H9 (cell line): ENCODE measurements around the gene FXYD6. TPM values are rescaled to one million over a fixed set of nuclear protein-coding genes. Genes with fewer than 3 reads are reported as not detected.
A peak's percentile ranks its signal among the peaks of the same experiment; 100 is the strongest.
"Not testable (repeated sequence)": the region's sequence is repeated elsewhere in the genome, so short reads cannot be mapped to it uniquely, and the experiment has no call there.

Experiments used
- DNase-seq: peaks from one replicate; pipeline ENCODE4 v3.0.0-alpha.2; 2017
- H2AFZ ChIP-seq: one replicate; pipeline ENCODE4 v1.6.1; 2013; ENCODE audit warnings: mild to moderate bottlenecking, low read length, control low read depth, moderate library complexity
- H2AK5ac ChIP-seq: 2 replicates; pipeline ENCODE4 v1.6.1; 2013; ENCODE audit warnings: low read length, control low read depth, mixed read lengths; ENCODE audit not compliant: insufficient read length
- H2BK120ac ChIP-seq: one replicate; pipeline ENCODE4 v1.6.1; 2013; ENCODE audit warnings: low read depth, mild to moderate bottlenecking, low read length, control low read depth, inconsistent platforms; ENCODE audit not compliant: poor library complexity, severe bottlenecking
- H2BK12ac ChIP-seq: 2 replicates; pipeline ENCODE4 v1.6.1; 2013; ENCODE audit warnings: low read length, control low read depth, mixed read lengths, low read depth; ENCODE audit not compliant: insufficient read length
- H2BK15ac ChIP-seq: 2 replicates; pipeline ENCODE4 v1.6.1; 2013; ENCODE audit warnings: low read depth, low read length, control low read depth
- H2BK20ac ChIP-seq: one replicate; pipeline ENCODE4 v1.6.1; 2013; ENCODE audit warnings: low read depth, mild to moderate bottlenecking, low read length, control low read depth, inconsistent platforms; ENCODE audit not compliant: poor library complexity, severe bottlenecking
- H2BK5ac ChIP-seq: 2 replicates; pipeline ENCODE4 v1.6.1; 2013; ENCODE audit warnings: low read length, control low read depth, mixed read lengths; ENCODE audit not compliant: insufficient read length
- H3K14ac ChIP-seq: 2 replicates; pipeline ENCODE4 v1.6.1; 2013; ENCODE audit warnings: low read length, control low read depth; ENCODE audit not compliant: insufficient read depth
- H3K18ac ChIP-seq: 2 replicates; pipeline ENCODE4 v1.6.1; 2013; ENCODE audit warnings: low read depth, mild to moderate bottlenecking, mixed read lengths, low read length, control low read depth; ENCODE audit not compliant: insufficient read length
- H3K23ac ChIP-seq: 2 replicates; pipeline ENCODE4 v1.6.1; 2013; ENCODE audit warnings: low read length, control low read depth, mixed read lengths, low read depth; ENCODE audit not compliant: insufficient read length
- H3K23me2 ChIP-seq: 2 replicates; pipeline ENCODE4 v1.6.1; 2013; ENCODE audit warnings: low read depth, mild to moderate bottlenecking, mixed read lengths, low read length, control low read depth; ENCODE audit not compliant: insufficient read length, poor library complexity, severe bottlenecking
- H3K27ac ChIP-seq: 2 replicates; pipeline ENCODE4 v1.5.1; 2013; ENCODE audit warnings: low read length, control low read depth, mixed read lengths, low read depth; ENCODE audit not compliant: insufficient read length
- H3K27me3 ChIP-seq: 2 replicates; pipeline ENCODE4 v1.6.1; 2013; ENCODE audit warnings: low read length, control low read depth, inconsistent platforms; ENCODE audit not compliant: insufficient read depth
- H3K4ac ChIP-seq: 2 replicates; pipeline ENCODE4 v1.6.1; 2013; ENCODE audit warnings: low read depth, mild to moderate bottlenecking, control low read depth, inconsistent platforms, low read length, moderate library complexity
- H3K4me1 ChIP-seq: 2 replicates; pipeline ENCODE4 v1.6.1; 2013; ENCODE audit warnings: low read length, control low read depth, inconsistent platforms; ENCODE audit not compliant: insufficient read depth
- H3K4me2 ChIP-seq: 2 replicates; pipeline ENCODE4 v1.6.1; 2013; ENCODE audit warnings: low read length, control low read depth, mixed read lengths; ENCODE audit not compliant: insufficient read length, insufficient read depth
- H3K56ac ChIP-seq: 2 replicates; pipeline ENCODE4 v1.6.1; 2013; ENCODE audit warnings: low read depth, mild to moderate bottlenecking, mixed read lengths, low read length, control low read depth; ENCODE audit not compliant: insufficient read length
- H3K79me1 ChIP-seq: 2 replicates; pipeline ENCODE4 v1.6.1; 2013; ENCODE audit warnings: low read depth, mild to moderate bottlenecking, moderate library complexity, low read length, control low read depth, inconsistent platforms; ENCODE audit not compliant: insufficient read depth, poor library complexity, severe bottlenecking
- H3K79me2 ChIP-seq: 2 replicates; pipeline ENCODE4 v1.6.1; 2013; ENCODE audit warnings: low read length, control low read depth, inconsistent platforms; ENCODE audit not compliant: insufficient read depth
- H3K9ac ChIP-seq: 2 replicates; pipeline ENCODE4 v1.6.1; 2013; ENCODE audit warnings: low read length, control low read depth, mixed read lengths; ENCODE audit not compliant: insufficient read length; ENCODE audit errors: extremely low read depth
- H3K9me3 ChIP-seq: one replicate; pipeline ENCODE4 v1.6.1; 2013; ENCODE audit warnings: low read depth, low read length, inconsistent platforms; ENCODE audit not compliant: control insufficient read depth
- H3T11ph ChIP-seq: one replicate; pipeline ENCODE4 v1.6.1; 2013; ENCODE audit warnings: mild to moderate bottlenecking, low read length, control low read depth, inconsistent platforms
- H4K20me1 ChIP-seq: one replicate; pipeline ENCODE4 v1.6.1; 2013; ENCODE audit not compliant: control insufficient read depth, insufficient read length, insufficient read depth
- H4K5ac ChIP-seq: 2 replicates; pipeline ENCODE4 v1.6.1; 2013; ENCODE audit warnings: low read depth, mild to moderate bottlenecking, mixed read lengths, low read length, control low read depth; ENCODE audit not compliant: insufficient read length
- H4K8ac ChIP-seq: replicated peaks from 2 replicates; pipeline ENCODE4 v1.6.1; 2013; ENCODE audit warnings: low read length, control low read depth, mixed read lengths, low read depth; ENCODE audit not compliant: insufficient read length
- H4K91ac ChIP-seq: 2 replicates; pipeline ENCODE4 v1.6.1; 2013; ENCODE audit warnings: low read depth, mild to moderate bottlenecking, moderate library complexity, mixed read lengths, low read length, control low read depth; ENCODE audit not compliant: insufficient read length
- H3K27ac Mint-ChIP-seq, 3 experiments: 2 replicates in 2 of 3; 3 replicates in 1 of 3; pipeline ENCODE4 v1.8.0; 2020 to 2021; ENCODE audit warnings: mixed read lengths in 3 of 3, mild to moderate bottlenecking in 1 of 3, moderate library complexity in 1 of 3
- H3K27me3 Mint-ChIP-seq: 2 replicates; pipeline ENCODE4 v1.8.0; 2021; ENCODE audit warnings: low read depth, mild to moderate bottlenecking, moderate library complexity, mixed read lengths
- H3K36me3 Mint-ChIP-seq, 3 experiments: 2 replicates in 2 of 3; 3 replicates in 1 of 3; pipeline ENCODE4 v1.8.0; 2020 to 2021; ENCODE audit warnings: low read depth in 3 of 3, mixed read lengths in 3 of 3; ENCODE audit not compliant: insufficient read depth in 1 of 3
- H3K4me1 Mint-ChIP-seq, 2 experiments: 2 replicates each; pipeline ENCODE4 v1.8.0; 2020; ENCODE audit warnings: mixed read lengths in 2 of 2
- H3K4me3 Mint-ChIP-seq, 2 experiments: 2 replicates in 1 of 2; 3 replicates in 1 of 2; pipeline ENCODE4 v1.8.0; 2020 to 2021; ENCODE audit warnings: mild to moderate bottlenecking in 2 of 2, mixed read lengths in 2 of 2, moderate library complexity in 1 of 2
- H3K9me3 Mint-ChIP-seq, 2 experiments: 2 replicates in 1 of 2; 3 replicates in 1 of 2; pipeline ENCODE4 v1.8.0; 2020; ENCODE audit warnings: mild to moderate bottlenecking in 2 of 2, mixed read lengths in 2 of 2, moderate library complexity in 1 of 2
- WGBS: extraction: QIAGEN DNeasy Blood & Tissue Kit; methylation state at CpG from one replicate; pipeline ENCODE4 v1.1.7; 2013; ENCODE audit warnings: missing lambda C conversion rate, low lambda C conversion rate, mixed read lengths; ENCODE audit not compliant: insufficient read length; ENCODE audit errors: extremely low coverage; 5-methylcytosine and 5-hydroxymethylcytosine counted together
- long read RNA-seq: library from polyadenylated mRNA; unstranded; transcript quantifications from one replicate; pipeline ENCODE4 v2.0.0, GENCODE V29; 2020
- total RNA-seq: library from RNA; stranded (reverse); gene quantifications from 2 replicates; pipeline ENCODE4 v1.2.1, GENCODE V29; 2021
- TF ChIP-seq, protein P1 (sequence below): fragments of 200-600 bp; sonication (generic); conservative IDR thresholded peaks from 3 replicates; pipeline ENCODE4 v1.8.0; 2021; ENCODE audit warnings: antibody characterized with exemption, mild to moderate bottlenecking

Gene FXYD6
- total RNA-seq, result 16.3 and 18.3 TPM in 2 replicates
- long read RNA-seq, transcript FXYD6-204 (8 exons, 2,171 nt), result major isoform, 115 of 152 reads
- long read RNA-seq, partial matches to known transcripts, result 9 of 152 reads
- long read RNA-seq, other reads (novel, unspliced or antisense), result 23 of 152 reads

DNA sequence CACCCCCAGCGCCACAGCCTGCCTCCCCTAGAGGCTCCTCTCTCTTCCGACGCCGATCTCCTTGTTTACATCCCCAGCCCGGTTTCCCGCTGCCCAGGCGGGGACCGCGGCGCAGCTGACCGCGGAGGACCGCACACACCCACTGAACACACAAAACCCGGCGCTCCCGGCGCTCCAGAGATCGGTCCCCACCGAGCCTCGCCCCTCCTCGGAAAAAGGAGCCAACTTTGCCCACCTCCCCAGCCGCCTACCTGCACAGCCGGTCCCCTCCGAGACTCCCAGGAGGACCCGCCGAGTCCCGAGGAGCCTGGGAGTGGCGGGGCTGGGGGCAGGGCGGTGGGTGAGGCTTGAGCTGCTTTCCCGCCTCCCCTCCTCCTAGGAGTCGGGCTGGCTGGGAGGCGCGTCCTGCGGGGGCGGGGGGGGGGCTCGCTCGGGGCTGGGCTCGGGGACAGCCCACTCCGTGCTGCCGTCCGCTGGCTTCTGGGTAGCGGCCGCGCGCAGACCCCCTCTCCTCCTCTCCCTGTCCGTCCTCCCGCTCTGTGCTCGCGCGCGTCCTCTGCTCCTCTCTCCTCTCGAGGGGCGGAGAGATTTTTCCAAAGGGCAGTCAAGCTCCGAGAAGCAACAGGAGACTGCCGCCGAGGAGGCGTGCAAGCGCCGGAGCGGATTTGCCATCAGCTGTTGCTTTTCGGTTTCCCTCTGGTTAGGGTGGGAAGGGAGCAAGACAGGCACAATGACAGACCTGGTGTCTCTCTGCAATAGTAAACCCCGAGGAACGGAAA, at the start of gene FXYD6:
Gene FXYD6, minus strand, starts transcription at position 318 of the 779 bp plus-strand sequence. CDS start 33,882 bp downstream, outside the sequence.
- no peak within 1 kb of the TSS for H4K8ac ChIP-seq
- peaks cover 6% of the 10 kb centered on the region; the same call in 1 of the 2 replicates for H3K4me1 ChIP-seq
- H3K56ac ChIP-seq, result no peak within 1 kb of the TSS
- H3K9me3 ChIP-seq, result no peaks in the 10 kb centered on the region
- peak within 1 kb of the TSS; percentile 80 to 97 for H3K4me3 Mint-ChIP-seq
- H3K79me2 ChIP-seq, result no peaks in the 10 kb centered on the region
- H3K18ac ChIP-seq, result peak within 1 kb of the TSS; percentile 30
- no peak within 1 kb of the TSS for H2BK120ac ChIP-seq
- no peak within 1 kb of the TSS for H4K5ac ChIP-seq
- H3K36me3 Mint-ChIP-seq, result peaks cover 0 to 3% (median 2%) of the 10 kb centered on the region in 3 experiments; a peak in 1 of 7 replicates
- H3K4me1 Mint-ChIP-seq, result peaks cover 42 to 56% of the 10 kb centered on the region in 2 experiments
- no peak within 1 kb of the TSS for H2BK20ac ChIP-seq
- peak within 1 kb of the TSS; percentile 80 for H3K4me2 ChIP-seq
- no peaks in the 10 kb centered on the region for H3K79me1 ChIP-seq
- H2AFZ ChIP-seq, result no peak within 1 kb of the TSS
- peaks cover 19% of the 10 kb centered on the region for H3K23me2 ChIP-seq
- no peak within 1 kb of the TSS for H3K23ac ChIP-seq
- H3K4ac ChIP-seq, result no peak within 1 kb of the TSS
- no peak within 1 kb of the TSS for H2BK5ac ChIP-seq
- no peak within 1 kb of the TSS for H2BK15ac ChIP-seq
- no peak within 1 kb of the TSS for H3K27ac ChIP-seq
- H4K91ac ChIP-seq, result no peak within 1 kb of the TSS
- H3K27me3 ChIP-seq, result no peaks in the 10 kb centered on the region; the same call in 1 of the 2 replicates
- no CpG with 5 or more reads among the region's 63 CpGs for WGBS
- no peak within 1 kb of the TSS for H2BK12ac ChIP-seq
- H3K27ac Mint-ChIP-seq, result peak within 1 kb of the TSS in 1 of 3 experiments; percentile 79; a peak in 1 of 7 replicates
- peaks cover 93% of the 10 kb centered on the region for H3K27me3 Mint-ChIP-seq
- H2AK5ac ChIP-seq, result no peak within 1 kb of the TSS
- TF ChIP-seq, protein P1, sequence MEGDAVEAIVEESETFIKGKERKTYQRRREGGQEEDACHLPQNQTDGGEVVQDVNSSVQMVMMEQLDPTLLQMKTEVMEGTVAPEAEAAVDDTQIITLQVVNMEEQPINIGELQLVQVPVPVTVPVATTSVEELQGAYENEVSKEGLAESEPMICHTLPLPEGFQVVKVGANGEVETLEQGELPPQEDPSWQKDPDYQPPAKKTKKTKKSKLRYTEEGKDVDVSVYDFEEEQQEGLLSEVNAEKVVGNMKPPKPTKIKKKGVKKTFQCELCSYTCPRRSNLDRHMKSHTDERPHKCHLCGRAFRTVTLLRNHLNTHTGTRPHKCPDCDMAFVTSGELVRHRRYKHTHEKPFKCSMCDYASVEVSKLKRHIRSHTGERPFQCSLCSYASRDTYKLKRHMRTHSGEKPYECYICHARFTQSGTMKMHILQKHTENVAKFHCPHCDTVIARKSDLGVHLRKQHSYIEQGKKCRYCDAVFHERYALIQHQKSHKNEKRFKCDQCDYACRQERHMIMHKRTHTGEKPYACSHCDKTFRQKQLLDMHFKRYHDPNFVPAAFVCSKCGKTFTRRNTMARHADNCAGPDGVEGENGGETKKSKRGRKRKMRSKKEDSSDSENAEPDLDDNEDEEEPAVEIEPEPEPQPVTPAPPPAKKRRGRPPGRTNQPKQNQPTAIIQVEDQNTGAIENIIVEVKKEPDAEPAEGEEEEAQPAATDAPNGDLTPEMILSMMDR, result no peak
- H3K9me3 Mint-ChIP-seq, result no peaks in the 10 kb centered on the region
- H3T11ph ChIP-seq, result no peak within 1 kb of the TSS
- DNase-seq, result peak; percentile 76
- peak within 1 kb of the TSS; percentile 27 for H3K14ac ChIP-seq
- peak within 1 kb of the TSS; percentile 28 for H3K9ac ChIP-seq
- no peaks in the 10 kb centered on the region for H4K20me1 ChIP-seq

DNA sequence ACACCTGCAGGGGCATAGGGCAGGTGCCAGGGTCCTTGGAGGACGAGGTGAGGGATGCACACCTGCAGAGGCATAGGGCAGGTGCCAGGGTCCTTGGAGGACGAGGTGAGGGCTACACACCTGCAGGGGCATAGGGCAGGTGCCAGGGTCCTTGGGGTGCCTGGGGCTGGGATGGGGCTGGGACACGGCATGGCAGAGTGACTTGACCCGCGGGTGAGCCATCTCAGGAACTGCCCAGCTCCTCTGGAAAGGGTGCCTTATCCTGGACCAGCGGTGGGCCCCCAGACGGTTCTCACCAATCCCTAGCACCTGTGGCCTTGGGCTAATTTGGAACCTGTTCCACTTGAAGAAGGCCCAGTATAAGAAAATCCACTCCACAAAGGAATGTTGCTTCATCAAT, 49.7 kb upstream of the FXYD6 start:
- H3K14ac ChIP-seq, H2AK5ac ChIP-seq, H3K23me2 ChIP-seq, H3K23ac ChIP-seq, H2BK15ac ChIP-seq, H2AFZ ChIP-seq, H3K27me3 ChIP-seq, H2BK20ac ChIP-seq, H3K18ac ChIP-seq, H3K79me1 ChIP-seq, H3K4ac ChIP-seq, H3K9me3 ChIP-seq, H4K20me1 ChIP-seq, H3K4me1 ChIP-seq, DNase-seq, H3K4me2 ChIP-seq, H3T11ph ChIP-seq, H2BK120ac ChIP-seq, H2BK12ac ChIP-seq, H3K9ac ChIP-seq, H3K79me2 ChIP-seq, H4K91ac ChIP-seq, H3K36me3 Mint-ChIP-seq, H4K8ac ChIP-seq, H3K9me3 Mint-ChIP-seq, H3K56ac ChIP-seq, H3K27ac Mint-ChIP-seq, H2BK5ac ChIP-seq, H3K4me3 Mint-ChIP-seq, H3K27ac ChIP-seq, H4K5ac ChIP-seq: not testable (repeated sequence)
- no CpG with 5 or more reads among the region's 7 CpGs for WGBS
- peaks cover 17% of the 10 kb centered on the region for H3K27me3 Mint-ChIP-seq
- H3K4me1 Mint-ChIP-seq, result peaks cover 26 to 27% of the 10 kb centered on the region in 2 experiments
